Coronary artery (tissue), 2 donors: Measurements from ENCODE around the gene ADGRF5.

Experiments
- DNase-seq: peaks from one replicate; pipeline ENCODE4 v3.0.0-alpha.2; 2017; ENCODE audit warnings: low spot score
- H3K27ac ChIP-seq, 2 donors: fragments of 200-600 bp; sonication (generic); one replicate each; pipeline ENCODE4 v1.5.1; 2016 to 2019
- H3K4me3 ChIP-seq: fragments of 200-600 bp; sonication (generic); 2 replicates; pipeline ENCODE4 v1.5.1; 2016; ENCODE audit warnings: mild to moderate bottlenecking, moderate library complexity
- CTCF ChIP-seq: fragments of 200-600 bp; sonication (generic); IDR thresholded peaks from one replicate; pipeline ENCODE4 v1.5.1; 2019; ENCODE audit warnings: antibody characterized with exemption

Gene ADGRF5

GRCh38 chr6:46815130-46815529, 106.6 kb downstream of the ADGRF5 start:
- Histone ChIP-seq H3K4me3 (no peak overlapping the region), H3K27ac (no peak overlapping the region)
- TF ChIP-seq CTCF = no peak
- no peak for DNase-seq

GRCh38 chr6:46808806-46809205, 112.9 kb downstream of the ADGRF5 start:
- DNase-seq = no peak
- no peak for TF ChIP-seq CTCF
- Histone ChIP-seq H3K4me3 (no peak overlapping the region), H3K27ac (no peak overlapping the region)
